Smooth muscle cell of the brain vasculature (primary cell): ENCODE measurements around the gene ARFGAP3.
A peak's percentile ranks its signal among the peaks of the same experiment; 100 is the strongest.

Source experiments
- DNase-seq: peaks from one replicate; pipeline ENCODE4 v3.0.0-alpha.2; 2012; ENCODE audit warnings: low read depth, low spot score

Gene ARFGAP3

GRCh38 chr22:42819412-42820044 lies 37.5 kb downstream of the ARFGAP3 start:
- no peak for DNase-seq

GRCh38 chr22:42817556-42817955 lies 39.5 kb downstream of the ARFGAP3 start:
- DNase-seq, result no peak

GRCh38 chr22:42816336-42816735 lies 40.7 kb downstream of the ARFGAP3 start:
- no peak for DNase-seq

GRCh38 chr22:42814616-42815015 lies 42.5 kb downstream of the ARFGAP3 start:
- no peak for DNase-seq

- no peak for DNase-seq
Measured at GRCh38 chr22:42814215-42814614, 42.9 kb downstream of the ARFGAP3 start.

GRCh38 chr22:42813501-42813900 lies 43.6 kb downstream of the ARFGAP3 start:
- DNase-seq, result no peak

GRCh38 chr22:42811459-42811858 lies 45.6 kb downstream of the ARFGAP3 start:
- DNase-seq, result no peak

- no peak for DNase-seq
Measured at GRCh38 chr22:42808521-42808920, 48.6 kb downstream of the ARFGAP3 start.

- no peak for DNase-seq
Measured at GRCh38 chr22:42807185-42807584, 49.9 kb downstream of the ARFGAP3 start.

- DNase-seq, result no peak
Measured at GRCh38 chr22:42805998-42806830, 50.9 kb downstream of the ARFGAP3 start.

- DNase-seq, result peak; percentile 36
Measured at GRCh38 chr22:42805016-42805997, 51.8 kb downstream of the ARFGAP3 start.

- DNase-seq, result no peak
Measured at GRCh38 chr22:42803389-42803788, 53.7 kb downstream of the ARFGAP3 start.

- no peak for DNase-seq
Measured at GRCh38 chr22:42801252-42802080, 55.6 kb downstream of the ARFGAP3 start.

GRCh38 chr22:42800451-42801251 lies 56.4 kb downstream of the ARFGAP3 start:
- no peak for DNase-seq

- no peak for DNase-seq
Measured at GRCh38 chr22:42799461-42800405, 57.3 kb downstream of the ARFGAP3 start.

- no peak for DNase-seq
Measured at GRCh38 chr22:42799061-42799460, 58.0 kb downstream of the ARFGAP3 start.

- no peak for DNase-seq
Measured at GRCh38 chr22:42797011-42797410, 60.1 kb downstream of the ARFGAP3 start.

GRCh38 chr22:42796081-42796480 lies 61.0 kb downstream of the ARFGAP3 start:
- no peak for DNase-seq
